Stimulated activated naive CD8-positive, alpha-beta T cell treated with anti-CD3 and anti-CD28 coated beads, Interleukin-15, amount 100 ng/mL, for 72 hours (primary cell): ENCODE data around the gene CLRN3.

ENCODE experiments used
- ATAC-seq: fragments of 150-1000 bp; cut with Tn5 transposase; 2 replicates; pipeline ENCODE4 v1.10.0; 2021; ENCODE audit warnings: mild to moderate bottlenecking, moderate library complexity
- DNase-seq, 2 donors: peaks; one replicate each; pipeline ENCODE4 v3.0.0; 2021 to 2022
- H3K27ac Mint-ChIP-seq, 2 donors: one replicate each; pipeline ENCODE4 v1.8.0; 2022; ENCODE audit warnings: mild to moderate bottlenecking in 2 of 2, mixed read lengths in 2 of 2, moderate library complexity in 2 of 2
- H3K27me3 Mint-ChIP-seq: one replicate; pipeline ENCODE4 v1.8.0; 2022; ENCODE audit warnings: mixed read lengths
- H3K4me1 Mint-ChIP-seq: one replicate; pipeline ENCODE4 v1.8.0; 2022; ENCODE audit warnings: mild to moderate bottlenecking, mixed read lengths
- H3K4me3 Mint-ChIP-seq, 2 donors: one replicate each; pipeline ENCODE4 v1.8.0; 2022; ENCODE audit warnings: mild to moderate bottlenecking in 2 of 2, mixed read lengths in 2 of 2, moderate library complexity in 1 of 2
- H3K9me3 Mint-ChIP-seq, 2 donors: one replicate each; pipeline ENCODE4 v1.8.0; 2022; ENCODE audit warnings: mixed read lengths in 2 of 2

The CLRN3 gene

DNA sequence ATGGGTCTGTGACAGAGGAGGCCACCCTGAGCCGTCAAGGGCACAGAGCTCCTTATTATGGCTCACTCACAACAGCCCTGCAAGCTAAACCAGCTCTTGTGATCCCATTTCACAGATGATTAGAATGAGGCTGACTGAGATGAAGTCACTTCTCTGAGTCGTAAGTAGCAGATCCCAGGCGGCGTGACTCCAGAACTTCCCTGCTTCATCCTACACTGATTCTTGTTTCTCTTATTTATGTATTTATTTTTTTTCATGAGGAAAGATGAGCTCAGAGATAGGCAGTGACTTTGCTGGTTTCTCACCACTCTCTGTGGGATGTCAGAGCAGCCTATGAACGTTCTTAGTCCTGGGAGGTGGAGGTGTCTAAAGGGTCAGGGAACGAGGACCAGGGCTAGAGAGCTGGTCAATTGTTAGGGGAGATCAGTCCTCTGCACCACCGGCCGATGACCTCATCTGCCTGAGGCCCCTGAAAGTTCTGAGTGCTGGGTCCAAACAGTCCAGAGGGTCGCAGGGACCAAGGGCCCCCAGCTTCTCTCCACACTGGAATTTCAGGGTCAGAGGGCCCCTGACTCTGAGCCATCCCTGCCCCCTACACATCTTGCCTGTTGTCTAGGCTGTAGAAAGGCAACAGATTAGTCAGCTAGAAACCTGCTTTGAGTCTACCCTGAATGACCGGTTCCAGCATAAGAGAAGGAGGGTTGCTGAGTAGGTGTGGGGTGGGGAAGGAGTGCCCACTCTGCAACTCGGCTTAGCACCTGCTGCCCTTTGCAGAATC is 17.9 kb downstream of the CLRN3 start:
- Mint-ChIP-seq H3K9me3 (no peaks in the 10 kb centered on the region), H3K4me1 (no peaks in the 10 kb centered on the region), H3K4me3 (no peak overlapping the region), H3K27ac (no peak overlapping the region), H3K27me3 (peaks cover 25% of the 10 kb centered on the region)
- ATAC-seq, result no peak
- DNase-seq, result no peak

DNA sequence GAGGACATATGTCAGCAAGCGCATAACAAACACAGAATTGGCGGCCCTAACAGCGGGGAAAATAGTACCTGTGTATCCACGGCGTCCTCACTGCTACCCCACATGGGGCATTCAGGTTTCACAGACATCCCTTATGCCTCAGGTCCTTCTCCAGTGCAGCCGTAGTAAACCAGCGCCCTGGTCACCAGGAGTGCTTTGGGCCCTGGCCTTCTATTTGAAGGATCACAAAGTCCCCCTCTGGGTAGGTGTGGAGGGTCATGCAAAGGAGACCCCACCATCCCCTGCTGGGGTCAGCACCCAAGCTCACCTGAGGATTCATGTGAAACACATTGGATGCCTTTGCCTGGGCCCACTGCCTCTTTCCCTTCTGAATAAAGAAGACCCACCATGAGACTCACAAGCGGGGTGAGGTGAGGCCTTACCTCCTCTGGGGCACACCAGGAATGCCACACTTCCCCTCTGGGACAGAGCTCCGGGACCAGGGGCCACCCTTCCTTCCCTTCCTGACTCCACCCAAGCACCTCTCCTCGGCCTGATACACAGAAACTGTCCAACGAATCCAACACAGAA is 18.8 kb downstream of the CLRN3 start:
- Mint-ChIP-seq H3K27me3 (peaks cover 30% of the 10 kb centered on the region), H3K27ac (no peak overlapping the region), H3K4me3 (no peak overlapping the region), H3K9me3 (peaks cover 0 to 8% of the 10 kb centered on the region in 2 donors), H3K4me1 (no peaks in the 10 kb centered on the region)
- ATAC-seq, result no peak
- no peak for DNase-seq

DNA sequence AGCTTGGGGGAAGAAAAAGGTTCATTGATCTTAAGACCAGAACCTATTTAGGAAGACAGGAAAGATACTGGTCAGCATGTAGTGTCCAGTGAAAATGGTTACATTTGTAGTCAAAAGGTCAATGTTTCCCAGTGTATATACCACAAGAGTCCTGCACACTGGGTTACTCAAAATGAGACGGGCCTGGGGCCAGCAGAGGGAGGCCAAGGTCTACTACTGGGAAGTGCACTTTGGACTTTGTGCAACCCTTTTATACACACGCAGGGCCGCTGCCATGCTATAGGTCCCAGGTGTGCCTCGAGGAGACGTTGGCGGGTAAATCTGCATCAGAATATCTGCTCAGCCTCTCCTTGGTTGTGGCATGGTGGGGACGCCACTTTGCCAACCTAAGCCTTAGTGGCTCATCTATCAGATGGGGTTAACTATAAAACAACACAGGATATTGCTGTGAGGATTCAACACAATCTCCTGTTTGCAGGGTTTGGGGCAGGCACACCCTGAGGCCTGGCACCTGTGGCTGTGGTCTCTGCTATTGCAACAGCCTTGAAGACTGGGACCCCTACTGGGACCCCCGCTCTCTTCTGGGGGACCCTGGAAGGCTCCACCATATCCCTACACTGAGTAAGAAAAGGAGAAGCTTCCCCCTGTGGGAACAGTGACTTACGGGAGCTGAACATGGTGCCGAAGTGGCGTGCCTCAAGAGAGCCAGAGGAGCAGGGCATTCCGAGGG is 19.7 kb downstream of the CLRN3 start:
- H3K4me1 Mint-ChIP-seq, result no peaks in the 10 kb centered on the region
- H3K4me3 Mint-ChIP-seq, result no peak overlapping the region
- peaks cover 0 to 11% of the 10 kb centered on the region in 2 donors for H3K9me3 Mint-ChIP-seq
- DNase-seq (no peak), ATAC-seq (no peak)
- H3K27me3 Mint-ChIP-seq, result peaks cover 30% of the 10 kb centered on the region
- H3K27ac Mint-ChIP-seq, result no peak overlapping the region

DNA sequence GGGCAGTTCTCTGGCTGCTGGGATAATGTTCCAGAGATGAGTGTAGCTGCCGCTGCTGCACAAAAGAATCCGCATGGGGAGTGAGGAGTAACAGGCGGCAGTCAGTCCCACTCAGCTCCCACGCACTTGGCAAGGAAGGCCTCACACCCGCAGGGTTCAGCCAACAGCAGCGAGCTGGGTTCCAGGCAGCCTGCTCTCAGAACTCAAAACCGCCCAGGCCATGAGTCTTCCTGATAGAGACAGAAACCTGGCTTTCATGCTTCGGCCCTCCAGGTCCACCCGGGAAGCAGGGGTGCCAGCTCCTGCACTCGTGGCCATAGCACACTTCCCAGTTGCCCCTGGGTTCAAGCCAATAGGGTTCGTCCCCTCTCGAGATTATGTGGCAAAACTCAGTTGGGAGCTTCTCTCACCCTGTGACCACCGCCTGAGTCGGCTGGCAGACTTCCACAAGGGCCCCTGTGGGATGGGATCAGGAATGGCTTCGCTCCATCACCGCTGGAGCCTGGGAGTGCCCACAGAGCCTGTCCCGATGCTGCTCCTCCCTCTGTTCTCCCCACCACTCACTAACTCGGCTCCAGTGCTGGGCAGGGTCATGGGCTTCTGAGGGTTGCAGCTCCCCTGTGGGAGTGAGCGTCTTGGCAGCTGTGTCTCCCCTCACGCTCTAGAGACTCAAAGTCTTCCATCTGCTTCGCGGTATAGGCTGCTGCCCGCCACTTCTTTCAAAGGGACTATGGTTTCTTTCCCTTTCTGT is 20.6 kb downstream of the CLRN3 start:
- Mint-ChIP-seq H3K4me1 (no peaks in the 10 kb centered on the region), H3K27ac (no peak overlapping the region), H3K9me3 (peaks cover 0 to 11% of the 10 kb centered on the region in 2 donors), H3K4me3 (no peak overlapping the region), H3K27me3 (peaks cover 32% of the 10 kb centered on the region)
- ATAC-seq, result no peak
- no peak for DNase-seq

DNA sequence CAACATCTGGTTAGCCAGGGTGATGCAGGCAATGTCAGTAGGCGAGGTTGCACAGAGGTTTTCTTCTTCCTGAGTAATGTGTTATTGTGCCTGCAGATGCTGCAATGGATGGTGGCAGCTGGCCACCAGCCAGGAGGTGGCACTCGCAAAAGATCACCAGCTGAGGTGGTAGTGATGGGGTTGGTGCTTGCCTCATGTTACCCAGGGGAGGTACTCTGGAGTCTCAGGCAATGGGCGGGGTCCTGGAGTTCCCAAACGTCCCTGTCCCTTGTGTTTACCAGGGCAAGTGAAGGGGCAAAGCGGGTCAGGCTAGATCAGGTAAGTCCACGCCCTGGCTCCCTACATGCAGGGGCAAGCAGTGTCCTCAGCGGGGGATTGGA is 21.1 kb downstream of the CLRN3 start:
- no peak for ATAC-seq
- no peak for DNase-seq
- peaks cover 36% of the 10 kb centered on the region for H3K27me3 Mint-ChIP-seq
- no peaks in the 10 kb centered on the region for H3K4me1 Mint-ChIP-seq
- H3K4me3 Mint-ChIP-seq, result no peak overlapping the region
- no peak overlapping the region for H3K27ac Mint-ChIP-seq
- H3K9me3 Mint-ChIP-seq, result peaks cover 0 to 11% of the 10 kb centered on the region in 2 donors

DNA sequence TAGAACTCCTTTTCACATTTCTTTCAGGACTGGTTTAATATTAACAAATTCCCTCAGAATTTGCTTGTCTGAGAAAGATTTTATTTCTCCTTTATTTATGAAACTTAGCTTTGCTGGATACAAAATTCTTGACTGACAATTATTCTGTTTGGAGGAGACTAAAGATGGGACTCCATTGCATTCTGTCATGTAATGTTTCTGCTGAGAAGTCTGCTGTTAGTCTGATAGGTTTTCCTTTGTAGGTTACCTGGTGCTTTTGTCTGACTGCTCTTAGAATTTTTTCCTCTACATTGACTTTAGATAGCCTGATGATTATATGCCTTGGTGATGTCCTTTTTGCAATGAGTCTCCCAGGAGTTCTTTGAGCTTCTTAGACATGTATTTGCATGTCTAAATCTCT is 23.4 kb downstream of the CLRN3 start:
- no peak for ATAC-seq
- Mint-ChIP-seq H3K4me3 (no peak overlapping the region), H3K9me3 (peaks cover 0 to 11% of the 10 kb centered on the region in 2 donors), H3K27me3 (peaks cover 44% of the 10 kb centered on the region), H3K27ac (no peak overlapping the region), H3K4me1 (no peaks in the 10 kb centered on the region)
- no peak for DNase-seq

DNA sequence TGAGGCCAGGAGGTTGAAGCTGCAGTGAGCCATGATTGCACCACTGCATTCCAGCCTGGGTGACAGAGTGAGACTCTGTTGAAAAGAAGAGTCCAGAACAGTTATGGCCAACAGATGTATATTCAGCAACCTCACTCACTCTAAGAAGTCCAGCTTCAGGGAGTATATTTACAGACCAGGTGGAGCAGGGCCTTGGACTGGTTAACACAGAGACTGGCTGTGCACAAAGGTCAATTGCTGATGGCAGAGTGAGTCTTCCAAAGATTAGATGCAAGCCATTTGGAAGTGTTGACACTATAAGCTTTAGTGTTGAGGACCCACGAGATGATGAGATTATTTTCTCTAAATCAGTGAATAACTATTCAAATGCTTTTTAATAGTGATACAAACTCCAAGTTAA is 24.9 kb downstream of the CLRN3 start:
- H3K27ac Mint-ChIP-seq, result no peak overlapping the region
- peaks cover 44% of the 10 kb centered on the region for H3K27me3 Mint-ChIP-seq
- ATAC-seq, result no peak

DNA sequence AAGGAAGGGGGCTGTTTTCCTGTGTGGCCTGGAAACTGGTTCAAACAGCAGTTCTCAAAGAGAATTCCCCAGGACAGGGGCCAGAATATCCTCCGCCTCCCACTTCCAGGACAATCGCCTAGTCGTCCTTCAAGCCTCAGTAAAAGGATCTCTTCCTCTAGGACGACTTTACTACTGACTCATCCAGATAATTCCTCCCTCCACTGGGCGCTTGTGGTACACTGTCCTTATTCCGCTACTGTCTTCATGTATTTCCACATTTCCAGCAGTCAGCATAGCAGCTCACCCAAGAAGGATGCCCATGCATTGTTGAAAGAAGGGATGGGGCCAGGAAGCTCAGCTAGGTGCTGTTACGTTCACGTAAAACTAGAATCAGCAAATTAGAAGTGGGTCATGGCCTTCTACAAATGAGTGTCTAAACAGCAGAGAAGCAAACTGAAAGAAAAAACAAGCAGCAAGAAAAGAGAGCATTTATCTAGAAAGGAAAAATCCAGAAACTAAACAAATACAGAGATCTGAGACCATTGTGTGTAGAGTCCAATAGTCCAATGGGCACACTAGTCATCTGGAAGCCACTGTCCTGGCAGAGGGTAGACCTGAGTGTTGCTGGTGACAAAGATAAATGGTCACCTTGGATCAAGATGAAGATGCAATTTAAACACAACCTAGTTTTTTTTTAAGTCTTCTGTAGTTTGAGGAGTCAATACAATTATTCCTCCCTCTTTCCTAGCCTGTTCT is 26.3 kb downstream of the CLRN3 start:
- ATAC-seq, result no peak
- no peak overlapping the region for H3K27ac Mint-ChIP-seq
- peaks cover 40% of the 10 kb centered on the region for H3K27me3 Mint-ChIP-seq

More for the DNA sequence above, 24.9 kb downstream of the CLRN3 start:
- Mint-ChIP-seq H3K4me3 (no peak overlapping the region), H3K4me1 (no peaks in the 10 kb centered on the region), H3K9me3 (peaks cover 11 to 26% of the 10 kb centered on the region in 2 donors)
- no peak for DNase-seq

DNA sequence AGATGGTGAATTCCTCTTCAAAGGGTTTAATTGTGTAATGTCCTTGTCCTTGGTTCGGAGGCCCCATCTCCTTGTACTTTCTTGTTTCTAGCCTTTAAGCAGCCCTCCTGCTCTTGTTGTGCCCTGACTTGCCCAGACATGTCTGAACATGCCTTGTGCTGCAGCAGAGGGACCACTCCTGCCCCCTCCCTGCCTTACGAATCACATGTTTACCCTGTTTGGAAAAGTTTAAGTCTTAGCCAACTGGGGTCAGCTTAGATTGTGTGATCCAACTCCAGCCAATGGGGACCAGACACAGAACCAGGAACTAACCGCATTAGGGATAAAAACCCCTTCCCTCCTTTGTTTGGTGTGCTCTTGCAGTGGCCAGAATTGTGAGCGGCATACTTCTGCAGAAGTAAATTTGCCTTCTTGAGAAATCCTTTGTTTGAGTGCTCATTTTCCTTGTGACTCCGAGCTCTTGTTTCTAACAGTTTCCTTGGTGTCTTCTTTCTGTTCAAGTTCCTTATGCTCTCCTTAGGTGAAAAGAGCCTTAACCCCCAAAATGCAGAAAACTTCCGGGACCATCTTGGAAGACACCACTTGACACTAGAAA is 29.4 kb downstream of the CLRN3 start:
- Mint-ChIP-seq H3K27ac (peak overlapping the region; percentile 29 to 48), H3K27me3 (peaks cover 22% of the 10 kb centered on the region), H3K9me3 (peaks cover 11 to 14% of the 10 kb centered on the region in 2 donors), H3K4me1 (no peaks in the 10 kb centered on the region), H3K4me3 (no peak overlapping the region)
- DNase-seq, result no peak
- no peak for ATAC-seq

More for the DNA sequence above, 26.3 kb downstream of the CLRN3 start:
- Mint-ChIP-seq H3K4me1 (no peaks in the 10 kb centered on the region), H3K4me3 (no peak overlapping the region), H3K9me3 (peaks cover 11 to 26% of the 10 kb centered on the region in 2 donors)
- no peak for DNase-seq

DNA sequence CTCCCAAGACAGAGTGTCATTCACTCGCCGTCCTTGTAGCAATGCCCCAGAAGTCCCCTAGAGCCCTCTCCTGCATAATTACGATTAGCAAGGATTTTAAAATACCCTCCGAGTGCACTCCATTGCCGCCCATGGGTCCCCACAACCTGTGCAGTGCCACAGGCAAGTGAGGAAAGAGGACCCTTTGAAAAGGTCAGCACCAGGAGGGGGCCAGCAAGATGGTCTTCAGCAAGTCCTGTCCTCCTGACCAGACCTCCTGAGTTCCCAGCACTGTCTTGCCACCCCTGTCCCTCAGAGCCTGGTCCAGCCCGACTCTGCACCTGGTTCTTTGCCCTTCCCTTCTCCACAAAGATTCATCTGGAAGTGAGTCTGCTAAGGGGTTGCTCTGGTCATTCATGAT is 32.1 kb downstream of the CLRN3 start:
- no peak overlapping the region for H3K27ac Mint-ChIP-seq
- no peak for ATAC-seq
- peaks cover 11 to 14% of the 10 kb centered on the region in 2 donors for H3K9me3 Mint-ChIP-seq
- H3K4me3 Mint-ChIP-seq, result no peak overlapping the region
- no peak for DNase-seq
- no peaks in the 10 kb centered on the region for H3K4me1 Mint-ChIP-seq
- H3K27me3 Mint-ChIP-seq, result peaks cover 8% of the 10 kb centered on the region

DNA sequence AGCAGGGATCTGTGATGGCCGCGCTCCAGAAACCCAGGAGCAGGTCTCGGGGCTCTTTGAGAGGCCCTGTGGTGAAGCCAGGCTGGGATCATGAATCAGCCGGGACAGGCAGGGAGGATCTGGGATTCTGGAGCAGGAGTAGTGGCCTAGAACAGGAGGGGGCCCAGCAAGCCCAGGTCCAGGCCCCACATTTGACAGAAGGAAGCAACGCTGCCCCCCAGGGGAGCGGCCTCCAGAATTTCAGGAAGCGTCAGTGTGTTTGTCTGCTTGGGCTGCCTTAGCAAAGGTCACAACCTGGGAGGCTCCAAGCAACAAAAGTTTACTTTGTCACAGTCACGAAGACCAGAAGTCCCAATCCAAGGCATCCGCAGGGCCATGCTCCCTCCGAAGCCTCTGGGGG is 36.8 kb downstream of the CLRN3 start:
- peaks cover 22% of the 10 kb centered on the region for H3K27me3 Mint-ChIP-seq
- DNase-seq (no peak), ATAC-seq (no peak)
- H3K4me3 Mint-ChIP-seq, result no peak overlapping the region
- no peaks in the 10 kb centered on the region for H3K9me3 Mint-ChIP-seq
- H3K4me1 Mint-ChIP-seq, result peaks cover 10% of the 10 kb centered on the region
- H3K27ac Mint-ChIP-seq, result peak overlapping the region in 1 of 2 donors; percentile 35

DNA sequence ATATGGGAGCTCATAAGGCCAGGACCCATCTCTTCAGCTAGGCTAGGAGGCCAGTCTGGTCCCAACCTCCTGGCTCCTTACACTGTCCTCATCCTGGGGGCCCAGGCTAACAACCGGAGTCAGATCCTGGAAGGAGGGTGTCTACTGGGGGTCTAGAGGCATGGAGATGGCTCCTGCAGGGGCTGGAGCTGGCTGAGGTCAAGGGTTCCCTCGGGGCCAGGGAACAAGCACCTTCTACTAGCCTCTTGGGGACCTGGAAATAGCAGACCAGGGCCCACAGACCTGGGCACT is 37.2 kb downstream of the CLRN3 start:
- Mint-ChIP-seq H3K9me3 (no peaks in the 10 kb centered on the region), H3K4me3 (no peak overlapping the region), H3K27me3 (peaks cover 22% of the 10 kb centered on the region), H3K27ac (no peak overlapping the region), H3K4me1 (peaks cover 10% of the 10 kb centered on the region)
- ATAC-seq (no peak), DNase-seq (no peak)

DNA sequence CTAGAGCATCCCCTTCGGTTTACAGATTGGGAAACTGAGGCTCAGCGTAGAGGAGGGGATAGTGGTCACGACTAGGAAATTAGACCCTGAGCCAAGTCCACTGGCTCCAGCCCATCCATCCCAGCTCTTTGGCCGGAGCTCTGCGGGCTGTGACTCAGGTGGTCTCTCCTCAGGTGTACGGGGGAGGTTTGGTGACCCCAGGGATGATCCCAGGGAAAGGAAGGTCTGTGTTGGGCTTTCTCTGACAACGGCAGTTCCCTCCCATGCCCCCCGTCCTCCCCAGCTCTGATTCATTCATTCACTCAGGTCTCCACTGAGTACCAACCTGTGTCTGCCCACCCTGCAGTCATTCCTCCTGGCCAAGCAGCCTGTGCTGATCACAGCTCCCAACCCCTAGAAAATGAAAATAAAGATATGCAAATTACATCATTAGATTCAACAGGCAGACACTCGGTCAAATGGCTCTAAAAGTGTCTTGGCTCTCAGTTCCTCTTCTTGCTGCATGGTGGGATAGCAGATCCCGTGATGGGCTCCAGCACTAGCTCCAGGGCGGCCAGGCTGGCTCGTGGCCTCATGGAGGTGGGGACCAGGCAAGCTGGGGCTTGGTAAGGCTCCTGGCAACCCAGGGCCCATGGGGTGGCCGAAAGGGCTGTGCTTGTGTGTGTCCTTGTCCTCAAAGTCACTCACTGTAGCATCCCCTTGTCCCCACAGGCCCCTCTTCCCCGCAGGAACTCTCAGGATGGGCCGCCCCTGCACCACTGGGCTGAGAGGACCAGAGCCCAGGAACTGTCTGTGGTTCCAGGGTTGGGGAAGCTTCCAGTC is 37.8 kb downstream of the CLRN3 start:
- Mint-ChIP-seq H3K4me1 (peaks cover 10% of the 10 kb centered on the region), H3K4me3 (no peak overlapping the region), H3K27ac (peak overlapping the region in 1 of 2 donors; percentile 75), H3K9me3 (no peaks in the 10 kb centered on the region), H3K27me3 (peaks cover 22% of the 10 kb centered on the region)
- DNase-seq, result no peak
- ATAC-seq, result no peak
